Measurements from ENCODE around the gene ICA1. TPM values are rescaled to one million over a fixed set of nuclear protein-coding genes. Genes with fewer than 3 reads are reported as not detected.

Gene ICA1
- total RNA-seq, 1 experiment from 2014 or later = 66.4 TPM

DNA sequence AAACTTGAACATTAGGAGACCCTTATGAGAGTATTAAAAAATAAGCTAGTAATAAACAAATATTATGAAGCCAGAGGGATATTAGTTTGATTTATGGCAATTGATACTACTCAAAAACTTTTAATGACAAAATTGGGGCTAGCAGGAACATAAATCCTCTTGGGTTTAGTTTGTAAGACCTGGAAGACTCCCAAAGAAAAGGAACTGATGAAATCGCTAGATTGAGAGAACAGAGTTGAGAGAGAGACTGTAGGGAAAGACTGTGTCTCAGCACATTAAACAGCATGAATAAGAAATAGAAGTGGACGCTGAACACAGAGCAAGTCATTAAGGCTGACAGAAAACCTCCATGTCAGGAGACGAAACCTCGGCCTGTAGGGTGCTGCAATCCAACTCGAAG, 56.4 kb downstream of the ICA1 start:
- CTCF ChIA-PET = no interaction called here
- Mint-ChIP-seq H3K9me3 (ENCODE audit: low read depth, unreplicated experiment) (no peaks in the 10 kb centered on the region), H3K27ac (ENCODE audit: unreplicated experiment) (no peak overlapping the region), H3K36me3 (ENCODE audit: insufficient read depth, unreplicated experiment) (no peaks in the 10 kb centered on the region), H3K27me3 (ENCODE audit: unreplicated experiment) (no peaks in the 10 kb centered on the region), H3K4me3 (ENCODE audit: low read depth, unreplicated experiment) (no peak overlapping the region), H3K4me1 (ENCODE audit: low read depth, unreplicated experiment) (no peaks in the 10 kb centered on the region)
- TF ChIP-seq, protein P1, sequence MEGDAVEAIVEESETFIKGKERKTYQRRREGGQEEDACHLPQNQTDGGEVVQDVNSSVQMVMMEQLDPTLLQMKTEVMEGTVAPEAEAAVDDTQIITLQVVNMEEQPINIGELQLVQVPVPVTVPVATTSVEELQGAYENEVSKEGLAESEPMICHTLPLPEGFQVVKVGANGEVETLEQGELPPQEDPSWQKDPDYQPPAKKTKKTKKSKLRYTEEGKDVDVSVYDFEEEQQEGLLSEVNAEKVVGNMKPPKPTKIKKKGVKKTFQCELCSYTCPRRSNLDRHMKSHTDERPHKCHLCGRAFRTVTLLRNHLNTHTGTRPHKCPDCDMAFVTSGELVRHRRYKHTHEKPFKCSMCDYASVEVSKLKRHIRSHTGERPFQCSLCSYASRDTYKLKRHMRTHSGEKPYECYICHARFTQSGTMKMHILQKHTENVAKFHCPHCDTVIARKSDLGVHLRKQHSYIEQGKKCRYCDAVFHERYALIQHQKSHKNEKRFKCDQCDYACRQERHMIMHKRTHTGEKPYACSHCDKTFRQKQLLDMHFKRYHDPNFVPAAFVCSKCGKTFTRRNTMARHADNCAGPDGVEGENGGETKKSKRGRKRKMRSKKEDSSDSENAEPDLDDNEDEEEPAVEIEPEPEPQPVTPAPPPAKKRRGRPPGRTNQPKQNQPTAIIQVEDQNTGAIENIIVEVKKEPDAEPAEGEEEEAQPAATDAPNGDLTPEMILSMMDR (IDR thresholded peaks at IDR 0.05; ENCODE audit: unreplicated experiment) = no peak
- no TSS peak for BruUV-seq (replicated peaks)
- no peak for DNase-seq
- intact Hi-C loops (cut with micrococcal nuclease; ENCODE audit: unreplicated experiment) = no loop called here

DNA sequence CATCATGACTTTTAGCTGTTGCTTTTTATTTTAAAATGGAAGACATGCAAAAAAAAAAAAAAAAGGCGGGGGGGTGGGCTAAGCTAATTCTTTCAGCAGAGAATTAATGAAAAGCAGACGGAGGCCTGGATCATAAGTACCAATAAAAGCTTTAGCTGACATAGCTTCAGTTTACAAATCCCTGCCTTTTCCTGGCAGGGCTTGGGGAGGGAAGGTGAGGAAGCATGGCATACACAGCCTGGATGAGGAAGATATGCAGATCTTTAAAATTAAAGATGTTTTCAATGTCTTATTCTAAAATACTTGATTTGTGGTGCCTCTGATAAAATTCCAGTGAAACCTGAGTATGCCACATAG, 57.0 kb downstream of the ICA1 start:
- no peak overlapping the region for H3K4me3 Mint-ChIP-seq (ENCODE audit: low read depth, unreplicated experiment)
- CTCF ChIA-PET = interaction anchor here (0.6 kb wide), 1 partner anchor 10 kb away, joined by 4 read pairs; no protein-coding TSS in a partner anchor
- DNase-seq = no peak
- H3K27me3 Mint-ChIP-seq (ENCODE audit: unreplicated experiment) = no peaks in the 10 kb centered on the region
- H3K36me3 Mint-ChIP-seq (ENCODE audit: insufficient read depth, unreplicated experiment) = no peaks in the 10 kb centered on the region
- no peak overlapping the region for H3K27ac Mint-ChIP-seq (ENCODE audit: unreplicated experiment)
- no peaks in the 10 kb centered on the region for H3K9me3 Mint-ChIP-seq (ENCODE audit: low read depth, unreplicated experiment)
- TF ChIP-seq, protein P1 (IDR thresholded peaks at IDR 0.05; ENCODE audit: unreplicated experiment) = no peak
- no peaks in the 10 kb centered on the region for H3K4me1 Mint-ChIP-seq (ENCODE audit: low read depth, unreplicated experiment)
- intact Hi-C loops (cut with micrococcal nuclease; ENCODE audit: unreplicated experiment) = no loop called here
- no TSS peak for BruUV-seq (replicated peaks)

DNA sequence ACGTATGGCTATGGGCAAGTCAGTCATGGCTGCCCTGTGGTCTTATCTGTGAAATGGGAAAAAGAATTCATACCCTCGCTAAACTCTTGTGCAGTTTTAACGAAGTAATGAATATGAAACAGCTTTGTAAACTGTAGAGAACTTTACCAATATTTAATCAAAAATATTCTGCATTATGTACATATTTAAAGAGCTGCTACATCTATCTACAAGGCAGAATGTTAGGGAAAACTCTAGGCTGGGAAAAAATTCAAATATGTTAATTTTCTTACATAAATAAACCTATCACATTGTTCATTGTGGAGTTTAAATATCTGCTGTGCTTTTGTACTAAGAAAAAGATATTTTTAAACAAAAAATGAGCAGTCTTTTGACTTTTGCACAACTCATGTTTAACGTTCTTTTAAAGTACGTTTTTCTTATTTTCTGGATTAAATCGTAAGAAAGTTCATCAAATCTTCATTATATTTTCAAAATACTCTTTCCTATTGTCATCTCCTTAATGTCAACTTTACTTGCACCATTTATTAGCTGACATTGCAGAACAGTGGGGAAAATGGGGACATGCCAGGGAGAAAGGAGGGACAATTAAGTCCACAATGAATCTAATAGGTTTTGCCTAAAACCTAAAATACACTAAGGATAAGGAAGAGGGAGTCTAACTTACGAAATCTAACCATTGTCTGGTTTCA, 57.5 kb downstream of the ICA1 start:
- intact Hi-C loops (cut with micrococcal nuclease; ENCODE audit: unreplicated experiment) = no loop called here
- Mint-ChIP-seq H3K9me3 (ENCODE audit: low read depth, unreplicated experiment) (no peaks in the 10 kb centered on the region), H3K27ac (ENCODE audit: unreplicated experiment) (no peak overlapping the region), H3K4me3 (ENCODE audit: low read depth, unreplicated experiment) (no peak overlapping the region), H3K36me3 (ENCODE audit: insufficient read depth, unreplicated experiment) (no peaks in the 10 kb centered on the region), H3K4me1 (ENCODE audit: low read depth, unreplicated experiment) (no peaks in the 10 kb centered on the region), H3K27me3 (ENCODE audit: unreplicated experiment) (no peaks in the 10 kb centered on the region)
- TF ChIP-seq, protein P1 (IDR thresholded peaks at IDR 0.05; ENCODE audit: unreplicated experiment) = no peak
- no TSS peak for BruUV-seq (replicated peaks)
- no peak for DNase-seq
- CTCF ChIA-PET = interaction anchor here (0.6 kb wide), 1 partner anchor 11 kb away, joined by 4 read pairs; no protein-coding TSS in a partner anchor

DNA sequence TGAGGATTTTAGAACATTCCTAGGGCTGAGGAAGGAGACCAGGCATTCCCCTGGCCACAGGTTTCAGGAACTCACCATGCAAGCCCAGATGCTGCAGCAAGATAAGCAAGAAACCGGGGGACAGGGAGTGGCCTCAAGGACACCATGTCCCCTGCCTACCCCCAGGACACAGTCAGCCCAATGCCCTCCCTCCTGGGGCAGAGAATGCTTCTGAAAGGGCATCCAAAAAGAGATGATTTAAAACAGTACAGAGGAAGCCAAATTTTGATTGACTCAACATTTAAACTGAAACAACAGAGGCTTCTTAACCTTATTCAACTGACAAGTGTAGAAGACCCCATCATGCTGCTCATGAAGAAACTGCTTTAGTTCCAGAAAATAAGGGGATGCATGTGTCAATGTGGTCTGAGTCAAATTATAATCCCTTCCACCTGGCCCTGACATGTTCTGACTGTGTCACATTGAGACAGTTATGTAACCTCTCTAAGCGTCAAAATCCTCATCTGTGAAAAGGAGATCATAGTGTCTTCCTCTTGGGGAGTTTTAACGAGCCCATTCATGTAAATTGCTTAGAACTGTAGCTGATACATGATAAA, 60.0 kb downstream of the ICA1 start:
- DNase-seq = no peak
- CTCF ChIA-PET = no interaction called here
- Mint-ChIP-seq H3K27ac (ENCODE audit: unreplicated experiment) (no peak overlapping the region), H3K4me3 (ENCODE audit: low read depth, unreplicated experiment) (no peak overlapping the region), H3K36me3 (ENCODE audit: insufficient read depth, unreplicated experiment) (no peaks in the 10 kb centered on the region), H3K27me3 (ENCODE audit: unreplicated experiment) (no peaks in the 10 kb centered on the region), H3K4me1 (ENCODE audit: low read depth, unreplicated experiment) (no peaks in the 10 kb centered on the region), H3K9me3 (ENCODE audit: low read depth, unreplicated experiment) (no peaks in the 10 kb centered on the region)
- TF ChIP-seq, protein P1 (IDR thresholded peaks at IDR 0.05; ENCODE audit: unreplicated experiment) = no peak
- no TSS peak for BruUV-seq (replicated peaks)
- intact Hi-C loops (cut with micrococcal nuclease; ENCODE audit: unreplicated experiment) = no loop called here
